Measurements from ENCODE around the gene RGS19.

Gene RGS19

DNA sequence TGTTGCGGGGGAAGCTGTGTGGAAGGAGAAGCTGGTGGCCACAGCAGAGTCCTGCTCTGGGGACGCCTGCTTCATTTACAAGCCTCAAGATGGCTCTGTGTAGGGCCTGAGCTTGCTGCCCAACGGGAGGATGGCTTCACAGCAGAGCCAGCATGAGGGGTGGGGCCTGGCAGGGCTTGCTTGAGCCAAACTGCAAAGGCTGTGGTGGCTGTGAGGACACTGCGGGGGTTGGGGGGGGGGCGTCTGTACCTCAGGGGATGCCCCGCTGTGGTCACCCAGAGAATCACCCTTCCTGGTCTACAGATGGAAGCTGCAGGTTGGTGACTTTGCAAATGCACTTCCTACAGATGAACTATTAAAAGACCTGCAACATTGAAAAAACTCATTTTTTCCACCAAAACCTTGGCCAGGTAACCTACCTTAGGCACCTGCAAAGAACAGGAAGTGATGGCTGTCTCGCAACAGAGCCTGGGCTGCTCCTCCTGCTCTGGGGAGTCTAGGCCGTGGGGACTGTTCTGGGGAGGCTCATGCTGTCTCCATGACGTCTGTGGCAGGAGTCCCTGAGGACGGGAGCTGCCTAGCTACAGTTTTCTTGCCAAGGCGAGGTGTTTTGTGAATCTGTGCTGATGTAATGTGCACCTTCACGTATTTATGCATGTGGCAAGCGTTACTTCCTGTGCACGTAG is 20.7 kb upstream of the RGS19 start:
- no peak overlapping the region for H3K9ac ChIP-seq (ENCODE audit: low read length)
- no peaks in the 10 kb centered on the region; the same call in 1 of the 2 replicates for H3K9me3 ChIP-seq (ENCODE audit: control insufficient read depth, insufficient read depth, low read depth, low read length)
- no peak overlapping the region for H3K4me3 ChIP-seq (ENCODE audit: low read depth, low read length)
- peaks cover 31% of the 10 kb centered on the region for H3K27me3 ChIP-seq (ENCODE audit: control insufficient read depth, insufficient read depth, low read length)
- H3K27ac ChIP-seq (ENCODE audit: low read depth, low read length), result no peak overlapping the region
- peaks cover 8% of the 10 kb centered on the region for H3K4me1 ChIP-seq (ENCODE audit: control insufficient read depth, insufficient read depth, low read length)
- no peaks in the 10 kb centered on the region for H3K36me3 ChIP-seq (ENCODE audit: control insufficient read depth, insufficient read depth, low read length)

DNA sequence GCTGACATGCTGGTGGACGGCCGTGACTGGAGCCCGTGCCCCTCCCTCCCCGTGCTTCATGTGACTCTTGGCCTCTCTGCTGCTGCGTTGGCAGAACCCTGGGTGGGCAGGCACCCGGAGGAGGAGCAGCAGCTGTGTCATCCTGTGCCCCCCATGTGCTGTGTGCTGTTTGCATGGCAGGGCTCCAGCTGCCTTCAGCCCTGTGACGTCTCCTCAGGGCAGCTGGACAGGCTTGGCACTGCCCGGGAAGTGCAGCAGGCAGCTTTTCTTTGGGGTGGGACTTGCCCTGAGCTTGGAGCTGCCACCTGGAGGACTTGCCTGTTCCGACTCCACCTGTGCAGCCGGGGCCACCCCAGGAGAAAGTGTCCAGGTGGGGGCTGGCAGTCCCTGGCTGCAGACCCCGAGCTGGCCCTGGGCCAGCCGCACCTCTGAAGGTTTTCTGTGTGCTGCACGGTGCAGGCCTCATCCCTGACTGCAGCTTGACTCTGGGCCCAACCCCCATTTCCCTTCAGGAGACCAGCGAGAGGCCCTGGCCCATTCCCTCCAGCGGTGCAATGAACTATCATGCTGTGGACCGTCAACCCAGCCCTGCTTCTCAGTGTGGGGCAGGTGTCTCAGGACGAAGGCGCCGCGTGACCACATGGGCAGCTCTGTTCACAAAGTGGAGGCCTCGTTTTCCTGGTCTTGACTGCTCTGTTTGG is 19.9 kb upstream of the RGS19 start:
- Histone ChIP-seq H3K27me3 (ENCODE audit: control insufficient read depth, insufficient read depth, low read length) (peaks cover 31% of the 10 kb centered on the region), H3K4me1 (ENCODE audit: control insufficient read depth, insufficient read depth, low read length) (peaks cover 6% of the 10 kb centered on the region), H3K9me3 (ENCODE audit: control insufficient read depth, insufficient read depth, low read depth, low read length) (no peaks in the 10 kb centered on the region; the same call in 1 of the 2 replicates), H3K4me3 (ENCODE audit: low read depth, low read length) (no peak overlapping the region), H3K36me3 (ENCODE audit: control insufficient read depth, insufficient read depth, low read length) (no peaks in the 10 kb centered on the region), H3K27ac (ENCODE audit: low read depth, low read length) (no peak overlapping the region), H3K9ac (ENCODE audit: low read length) (no peak overlapping the region)

DNA sequence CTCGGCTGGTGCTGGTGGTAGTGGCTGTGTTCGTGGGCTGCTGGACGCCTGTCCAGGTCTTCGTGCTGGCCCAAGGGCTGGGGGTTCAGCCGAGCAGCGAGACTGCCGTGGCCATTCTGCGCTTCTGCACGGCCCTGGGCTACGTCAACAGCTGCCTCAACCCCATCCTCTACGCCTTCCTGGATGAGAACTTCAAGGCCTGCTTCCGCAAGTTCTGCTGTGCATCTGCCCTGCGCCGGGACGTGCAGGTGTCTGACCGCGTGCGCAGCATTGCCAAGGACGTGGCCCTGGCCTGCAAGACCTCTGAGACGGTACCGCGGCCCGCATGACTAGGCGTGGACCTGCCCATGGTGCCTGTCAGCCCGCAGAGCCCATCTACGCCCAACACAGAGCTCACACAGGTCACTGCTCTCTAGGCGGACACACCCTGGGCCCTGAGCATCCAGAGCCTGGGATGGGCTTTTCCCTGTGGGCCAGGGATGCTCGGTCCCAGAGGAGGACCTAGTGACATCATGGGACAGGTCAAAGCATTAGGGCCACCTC is 19.2 kb upstream of the RGS19 start:
- Histone ChIP-seq H3K4me1 (ENCODE audit: control insufficient read depth, insufficient read depth, low read length) (no peaks in the 10 kb centered on the region; the same call in 1 of the 2 replicates), H3K9me3 (ENCODE audit: control insufficient read depth, insufficient read depth, low read depth, low read length) (no peaks in the 10 kb centered on the region; the same call in 1 of the 2 replicates), H3K27ac (ENCODE audit: low read depth, low read length) (no peak overlapping the region), H3K36me3 (ENCODE audit: control insufficient read depth, insufficient read depth, low read length) (no peaks in the 10 kb centered on the region), H3K9ac (ENCODE audit: low read length) (no peak overlapping the region), H3K4me3 (ENCODE audit: low read depth, low read length) (no peak overlapping the region), H3K27me3 (ENCODE audit: control insufficient read depth, insufficient read depth, low read length) (peaks cover 28% of the 10 kb centered on the region)

DNA sequence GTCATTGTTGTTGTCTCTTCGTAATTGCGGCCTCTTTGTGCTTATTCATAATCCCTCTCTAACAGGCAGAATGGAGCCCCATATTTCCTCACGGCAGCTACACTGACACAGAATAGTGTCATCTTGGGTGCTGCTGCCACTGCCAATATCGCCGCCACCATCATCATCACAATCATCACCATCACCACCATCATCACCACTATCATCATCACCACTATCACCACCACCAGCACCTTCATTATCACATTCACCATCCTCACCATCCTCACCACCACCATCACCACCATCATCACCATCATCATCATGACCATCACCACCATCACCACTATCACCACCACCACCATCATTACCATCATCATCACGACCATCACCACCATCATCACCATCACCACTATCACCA is 17.2 kb upstream of the RGS19 start:
- Histone ChIP-seq H3K9me3 (ENCODE audit: control insufficient read depth, insufficient read depth, low read depth, low read length) (no peaks in the 10 kb centered on the region; the same call in 1 of the 2 replicates), H3K4me1 (ENCODE audit: control insufficient read depth, insufficient read depth, low read length) (peaks cover 5% of the 10 kb centered on the region; the same call in 1 of the 2 replicates), H3K27me3 (ENCODE audit: control insufficient read depth, insufficient read depth, low read length) (peaks cover 27% of the 10 kb centered on the region), H3K9ac (ENCODE audit: low read length) (no peak overlapping the region), H3K36me3 (ENCODE audit: control insufficient read depth, insufficient read depth, low read length) (no peaks in the 10 kb centered on the region), H3K4me3 (ENCODE audit: low read depth, low read length) (no peak overlapping the region), H3K27ac (ENCODE audit: low read depth, low read length) (no peak overlapping the region)

DNA sequence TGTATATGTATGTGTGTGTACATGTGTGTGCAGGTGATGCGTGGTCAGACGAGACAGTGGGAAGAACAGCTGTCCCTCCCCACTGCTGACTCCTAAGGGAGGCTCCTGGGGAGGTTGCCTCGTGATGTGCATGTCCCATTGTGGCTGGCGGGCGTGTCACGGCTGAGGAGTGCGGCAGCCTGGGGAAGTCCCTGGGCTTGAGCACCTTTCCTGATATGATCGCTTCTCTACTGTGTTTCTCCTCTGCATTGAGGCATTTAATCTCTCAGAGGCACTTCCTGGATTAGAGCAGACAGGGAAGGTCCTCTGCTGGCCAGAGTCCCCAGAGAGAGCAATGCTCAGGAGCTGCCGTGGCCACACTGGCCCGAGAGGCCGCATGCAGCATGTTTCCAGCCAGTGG is 16.6 kb upstream of the RGS19 start:
- H3K9me3 ChIP-seq (ENCODE audit: control insufficient read depth, insufficient read depth, low read depth, low read length), result no peaks in the 10 kb centered on the region; the same call in 1 of the 2 replicates
- H3K9ac ChIP-seq (ENCODE audit: low read length), result no peak overlapping the region
- H3K27ac ChIP-seq (ENCODE audit: low read depth, low read length), result no peak overlapping the region
- H3K36me3 ChIP-seq (ENCODE audit: control insufficient read depth, insufficient read depth, low read length), result no peaks in the 10 kb centered on the region
- no peak overlapping the region for H3K4me3 ChIP-seq (ENCODE audit: low read depth, low read length)
- peaks cover 25% of the 10 kb centered on the region for H3K27me3 ChIP-seq (ENCODE audit: control insufficient read depth, insufficient read depth, low read length)
- peaks cover 5% of the 10 kb centered on the region; the same call in 1 of the 2 replicates for H3K4me1 ChIP-seq (ENCODE audit: control insufficient read depth, insufficient read depth, low read length)

DNA sequence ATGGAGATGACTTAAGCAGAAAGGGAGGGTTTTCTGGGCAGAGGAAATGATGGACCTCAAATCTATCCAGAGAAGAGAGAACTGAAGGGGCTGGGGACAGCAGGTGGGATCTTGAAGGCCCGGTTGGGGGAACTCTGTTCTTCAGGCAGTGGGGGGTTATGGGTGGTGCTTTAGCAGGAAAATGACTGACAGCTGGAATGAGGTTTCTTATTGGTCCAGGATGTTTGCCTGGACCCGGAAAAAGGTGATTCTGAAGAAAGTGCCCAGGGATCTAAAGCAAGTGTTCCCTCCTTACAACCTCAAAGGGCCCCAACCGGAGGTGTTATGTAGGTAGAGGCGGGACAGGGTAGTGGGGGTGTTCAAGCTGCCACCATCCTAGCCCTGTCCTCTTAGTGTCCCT is 16.1 kb upstream of the RGS19 start:
- Histone ChIP-seq H3K9ac (ENCODE audit: low read length) (no peak overlapping the region), H3K27ac (ENCODE audit: low read depth, low read length) (no peak overlapping the region), H3K9me3 (ENCODE audit: control insufficient read depth, insufficient read depth, low read depth, low read length) (no peaks in the 10 kb centered on the region; the same call in 1 of the 2 replicates), H3K4me3 (ENCODE audit: low read depth, low read length) (no peak overlapping the region), H3K36me3 (ENCODE audit: control insufficient read depth, insufficient read depth, low read length) (no peaks in the 10 kb centered on the region), H3K27me3 (ENCODE audit: control insufficient read depth, insufficient read depth, low read length) (peaks cover 20% of the 10 kb centered on the region; the same call in 1 of the 2 replicates), H3K4me1 (ENCODE audit: control insufficient read depth, insufficient read depth, low read length) (peaks cover 5% of the 10 kb centered on the region; the same call in 1 of the 2 replicates)

DNA sequence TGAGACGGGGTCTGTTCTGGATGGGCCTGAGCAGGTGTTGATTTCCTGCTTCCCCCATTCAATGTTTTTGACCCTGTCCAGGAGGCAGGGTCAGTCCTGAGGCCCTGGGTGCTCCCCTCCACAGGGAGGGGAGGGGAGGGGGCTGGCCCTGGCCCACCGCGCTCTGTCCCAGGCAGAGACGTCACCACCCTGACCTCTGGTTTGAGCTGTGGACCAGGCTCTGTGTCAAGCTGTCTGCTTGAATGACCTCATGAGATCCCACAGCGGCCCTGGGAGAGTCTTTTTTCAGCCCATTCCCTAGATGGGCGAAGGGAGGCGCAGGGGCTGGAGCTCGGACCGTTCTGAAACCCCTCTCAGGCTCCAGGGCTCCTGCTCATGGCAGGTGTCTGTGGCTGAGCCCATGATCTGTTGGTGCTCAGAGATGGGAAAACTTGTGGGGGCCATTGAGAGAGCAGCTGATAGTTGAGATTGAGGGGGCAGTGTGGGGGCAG is 13.7 kb upstream of the RGS19 start:
- no peak overlapping the region for H3K9ac ChIP-seq (ENCODE audit: low read length)
- no peak overlapping the region for H3K27ac ChIP-seq (ENCODE audit: low read depth, low read length)
- H3K4me3 ChIP-seq (ENCODE audit: low read depth, low read length), result no peak overlapping the region

DNA sequence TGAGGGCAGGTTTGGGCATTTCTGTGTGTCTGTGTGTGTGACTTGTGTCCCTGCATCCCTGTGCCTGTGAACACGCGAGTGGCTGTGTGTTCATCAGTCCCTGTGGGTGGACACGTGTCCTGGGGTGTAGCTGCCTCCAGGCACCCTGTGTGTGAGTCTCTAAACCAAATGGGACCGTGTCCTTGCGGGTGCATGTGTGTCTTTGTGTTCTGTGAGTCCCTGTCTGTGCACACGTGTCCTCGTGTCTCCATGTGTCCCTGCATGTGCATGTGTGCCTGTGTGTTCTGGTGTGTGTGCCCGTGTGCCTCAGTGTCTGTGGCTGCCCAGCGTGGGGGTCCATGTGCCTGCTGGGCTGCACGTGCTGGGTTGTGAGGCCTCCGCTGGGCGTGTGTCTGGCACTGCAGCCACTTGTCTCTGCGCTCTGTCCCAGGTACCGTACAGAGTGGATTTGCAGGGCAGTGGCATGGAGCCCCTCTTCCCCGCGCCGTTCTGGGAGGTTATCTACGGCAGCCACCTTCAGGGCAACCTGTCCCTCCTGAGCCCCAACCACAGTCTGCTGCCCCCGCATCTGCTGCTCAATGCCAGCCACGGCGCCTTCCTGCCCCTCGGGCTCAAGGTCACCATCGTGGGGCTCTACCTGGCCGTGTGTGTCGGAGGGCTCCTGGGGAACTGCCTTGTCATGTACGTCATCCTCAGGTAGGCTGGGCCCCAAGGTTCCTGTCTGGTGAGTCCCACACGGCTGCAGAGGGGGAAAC is 13.1 kb upstream of the RGS19 start:
- no peaks in the 10 kb centered on the region for H3K36me3 ChIP-seq (ENCODE audit: control insufficient read depth, insufficient read depth, low read length)
- H3K27me3 ChIP-seq (ENCODE audit: control insufficient read depth, insufficient read depth, low read length), result peaks cover 39% of the 10 kb centered on the region; the same call in 1 of the 2 replicates
- H3K9ac ChIP-seq (ENCODE audit: low read length), result no peak overlapping the region
- no peaks in the 10 kb centered on the region; the same call in 1 of the 2 replicates for H3K9me3 ChIP-seq (ENCODE audit: control insufficient read depth, insufficient read depth, low read depth, low read length)
- peaks cover 5% of the 10 kb centered on the region; the same call in 1 of the 2 replicates for H3K4me1 ChIP-seq (ENCODE audit: control insufficient read depth, insufficient read depth, low read length)
- no peak overlapping the region for H3K27ac ChIP-seq (ENCODE audit: low read depth, low read length)
- H3K4me3 ChIP-seq (ENCODE audit: low read depth, low read length), result no peak overlapping the region

More for the DNA sequence above, 13.7 kb upstream of the RGS19 start:
- H3K4me1 ChIP-seq (ENCODE audit: control insufficient read depth, insufficient read depth, low read length), result peaks cover 5% of the 10 kb centered on the region; the same call in 1 of the 2 replicates
- H3K9me3 ChIP-seq (ENCODE audit: control insufficient read depth, insufficient read depth, low read depth, low read length), result no peaks in the 10 kb centered on the region; the same call in 1 of the 2 replicates
- no peaks in the 10 kb centered on the region for H3K36me3 ChIP-seq (ENCODE audit: control insufficient read depth, insufficient read depth, low read length)
- peaks cover 35% of the 10 kb centered on the region; the same call in 1 of the 2 replicates for H3K27me3 ChIP-seq (ENCODE audit: control insufficient read depth, insufficient read depth, low read length)

DNA sequence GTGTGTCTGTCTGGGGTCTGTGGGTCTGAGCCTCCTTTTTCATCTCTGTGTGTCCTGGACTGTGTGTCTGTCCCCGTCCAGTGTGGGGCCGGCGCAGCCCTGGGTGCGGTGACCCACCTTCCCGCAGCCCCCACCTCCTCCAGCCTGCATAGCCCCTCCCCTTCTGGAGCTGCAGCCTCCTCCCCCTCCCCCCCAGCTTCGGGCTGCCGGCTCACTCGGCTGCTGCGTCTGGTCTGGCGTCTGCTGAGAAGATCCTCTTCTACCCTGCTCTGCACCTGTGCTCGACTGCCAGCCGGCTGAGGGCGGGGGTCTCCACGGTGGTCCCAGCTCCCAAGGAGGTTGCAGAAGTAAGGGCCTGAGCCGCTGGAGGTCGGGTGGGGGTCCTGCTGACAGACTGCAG is 12.5 kb upstream of the RGS19 start:
- Histone ChIP-seq H3K4me1 (ENCODE audit: control insufficient read depth, insufficient read depth, low read length) (peaks cover 5% of the 10 kb centered on the region; the same call in 1 of the 2 replicates), H3K9me3 (ENCODE audit: control insufficient read depth, insufficient read depth, low read depth, low read length) (no peaks in the 10 kb centered on the region; the same call in 1 of the 2 replicates)

DNA sequence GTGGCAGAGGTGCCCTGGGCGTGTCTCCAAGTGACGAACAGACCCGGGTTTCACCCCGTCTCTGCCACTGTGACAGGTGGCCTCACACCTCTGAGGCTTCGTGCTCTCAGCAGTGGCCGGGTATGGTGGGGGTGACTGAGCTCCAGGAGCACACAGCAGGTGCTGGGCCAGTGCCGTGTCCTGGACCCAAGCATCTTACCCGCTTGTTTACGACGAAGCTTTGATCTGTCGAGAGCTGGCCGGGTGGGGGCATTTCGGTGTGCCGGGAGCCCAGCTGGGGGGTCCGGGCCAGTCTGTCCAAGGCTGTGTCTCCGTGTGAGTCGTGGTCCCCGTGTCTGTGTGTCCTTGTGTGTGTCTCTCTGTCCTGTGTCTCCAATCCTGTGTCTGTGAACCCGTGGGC is 12.0 kb upstream of the RGS19 start:
- Histone ChIP-seq H3K9ac (ENCODE audit: low read length) (no peak overlapping the region), H3K9me3 (ENCODE audit: control insufficient read depth, insufficient read depth, low read depth, low read length) (no peaks in the 10 kb centered on the region), H3K36me3 (ENCODE audit: control insufficient read depth, insufficient read depth, low read length) (no peaks in the 10 kb centered on the region), H3K4me1 (ENCODE audit: control insufficient read depth, insufficient read depth, low read length) (peaks cover 5% of the 10 kb centered on the region; the same call in 1 of the 2 replicates), H3K27me3 (ENCODE audit: control insufficient read depth, insufficient read depth, low read length) (peaks cover 39% of the 10 kb centered on the region; the same call in 1 of the 2 replicates), H3K4me3 (ENCODE audit: low read depth, low read length) (no peak overlapping the region), H3K27ac (ENCODE audit: low read depth, low read length) (no peak overlapping the region)

More for the DNA sequence above, 12.5 kb upstream of the RGS19 start:
- Histone ChIP-seq H3K4me3 (ENCODE audit: low read depth, low read length) (no peak overlapping the region), H3K36me3 (ENCODE audit: control insufficient read depth, insufficient read depth, low read length) (no peaks in the 10 kb centered on the region), H3K27ac (ENCODE audit: low read depth, low read length) (no peak overlapping the region), H3K9ac (ENCODE audit: low read length) (no peak overlapping the region), H3K27me3 (ENCODE audit: control insufficient read depth, insufficient read depth, low read length) (peaks cover 39% of the 10 kb centered on the region; the same call in 1 of the 2 replicates)
